ENCODE data around the gene NLRC5.

NLRC5 gene

GRCh38 chr16:57017251-57017650, 27.9 kb downstream of the NLRC5 start:
- Histone ChIP-seq H2AFZ (ENCODE audit: low read depth, low read length, severe bottlenecking) (no peak overlapping the region), H3K9me2 (replicated peaks; ENCODE audit: insufficient read depth, low read length) (no peaks in the 10 kb centered on the region), H3K27me3 (ENCODE audit: low read length) (no peaks in the 10 kb centered on the region), H3K27ac (ENCODE audit: low read depth, low read length) (no peak overlapping the region), H3K4me3 (ENCODE audit: insufficient read depth, low read length, poor library complexity, severe bottlenecking) (no peak overlapping the region), H3K4me2 (ENCODE audit: low read depth, low read length, poor library complexity, severe bottlenecking) (no peak overlapping the region), H3K79me2 (ENCODE audit: insufficient read depth, low read length) (no peaks in the 10 kb centered on the region), H3K9me3 (ENCODE audit: insufficient read depth, low read length) (no peaks in the 10 kb centered on the region), H3K9ac (ENCODE audit: low read length) (no peak overlapping the region), H3K36me3 (ENCODE audit: low read length) (no peaks in the 10 kb centered on the region), H4K20me1 (ENCODE audit: low read depth, low read length) (no peaks in the 10 kb centered on the region), H3F3A (ENCODE audit: insufficient read depth) (no peaks in the 10 kb centered on the region)
- no peak for TF ChIP-seq CTCF (IDR thresholded peaks at IDR 0.05; ENCODE audit: insufficient read depth, low read length, poor library complexity, severe bottlenecking)
- TF ChIP-seq EZH2phosphoT487 (conservative IDR thresholded peaks at IDR 0.05; ENCODE audit: low read length) = no peak

GRCh38 chr16:57019746-57020145, 30.4 kb downstream of the NLRC5 start:
- H3K4me2 ChIP-seq (ENCODE audit: low read depth, low read length, poor library complexity, severe bottlenecking) = no peak overlapping the region
- H3K27ac ChIP-seq (ENCODE audit: low read depth, low read length) = no peak overlapping the region
- no peaks in the 10 kb centered on the region for H3K36me3 ChIP-seq (ENCODE audit: low read length)
- H3K4me3 ChIP-seq (ENCODE audit: insufficient read depth, low read length, poor library complexity, severe bottlenecking) = no peak overlapping the region
- TF ChIP-seq CTCF (IDR thresholded peaks at IDR 0.05; ENCODE audit: insufficient read depth, low read length, poor library complexity, severe bottlenecking) = no peak
- no peak for TF ChIP-seq EZH2phosphoT487 (conservative IDR thresholded peaks at IDR 0.05; ENCODE audit: low read length)
- no peaks in the 10 kb centered on the region for H3K9me2 ChIP-seq (replicated peaks; ENCODE audit: insufficient read depth, low read length)
- no peaks in the 10 kb centered on the region for H3K79me2 ChIP-seq (ENCODE audit: insufficient read depth, low read length)
- H2AFZ ChIP-seq (ENCODE audit: low read depth, low read length, severe bottlenecking) = no peak overlapping the region
- H3F3A ChIP-seq (ENCODE audit: insufficient read depth) = no peaks in the 10 kb centered on the region
- no peaks in the 10 kb centered on the region for H4K20me1 ChIP-seq (ENCODE audit: low read depth, low read length)
- H3K9ac ChIP-seq (ENCODE audit: low read length) = no peak overlapping the region
- H3K27me3 ChIP-seq (ENCODE audit: low read length) = no peaks in the 10 kb centered on the region
- H3K9me3 ChIP-seq (ENCODE audit: insufficient read depth, low read length) = no peaks in the 10 kb centered on the region

- Histone ChIP-seq H3K36me3 (ENCODE audit: low read length) (no peaks in the 10 kb centered on the region), H3K27me3 (ENCODE audit: low read length) (no peaks in the 10 kb centered on the region), H3K9ac (ENCODE audit: low read length) (no peak overlapping the region), H3K9me2 (replicated peaks; ENCODE audit: insufficient read depth, low read length) (no peaks in the 10 kb centered on the region), H3F3A (ENCODE audit: insufficient read depth) (no peaks in the 10 kb centered on the region), H3K9me3 (ENCODE audit: insufficient read depth, low read length) (no peaks in the 10 kb centered on the region), H2AFZ (ENCODE audit: low read depth, low read length, severe bottlenecking) (no peak overlapping the region), H4K20me1 (ENCODE audit: low read depth, low read length) (no peaks in the 10 kb centered on the region), H3K79me2 (ENCODE audit: insufficient read depth, low read length) (no peaks in the 10 kb centered on the region), H3K27ac (ENCODE audit: low read depth, low read length) (no peak overlapping the region), H3K4me2 (ENCODE audit: low read depth, low read length, poor library complexity, severe bottlenecking) (no peak overlapping the region), H3K4me3 (ENCODE audit: insufficient read depth, low read length, poor library complexity, severe bottlenecking) (no peak overlapping the region)
- no peak for TF ChIP-seq EZH2phosphoT487 (conservative IDR thresholded peaks at IDR 0.05; ENCODE audit: low read length)
- no peak for TF ChIP-seq CTCF (IDR thresholded peaks at IDR 0.05; ENCODE audit: insufficient read depth, low read length, poor library complexity, severe bottlenecking)
Observed at GRCh38 chr16:57020651-57021050, 31.3 kb downstream of the NLRC5 start.
